ENCODE results near the gene ZC3H14.

DNA sequence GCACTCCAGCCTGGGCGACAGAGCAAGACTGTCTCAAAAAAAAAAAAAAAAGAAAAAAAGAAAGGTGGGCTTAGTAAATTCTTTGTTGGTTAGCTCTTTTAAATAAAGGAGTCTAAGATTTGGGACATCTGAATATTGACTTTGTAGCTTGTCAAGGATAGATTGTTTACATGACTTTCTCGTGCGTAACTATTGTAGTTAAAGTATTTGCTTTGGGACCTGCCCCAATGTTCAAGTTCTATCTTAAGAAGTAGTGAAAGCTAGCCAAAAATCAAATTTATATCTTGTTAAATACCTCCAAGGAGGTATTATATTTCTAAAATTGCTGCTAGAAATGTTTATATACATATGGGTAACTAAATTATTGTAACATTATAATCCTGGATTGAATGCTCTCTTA, 40.4 kb upstream of the ZC3H14 start:
- TF ChIP-seq, protein P1, sequence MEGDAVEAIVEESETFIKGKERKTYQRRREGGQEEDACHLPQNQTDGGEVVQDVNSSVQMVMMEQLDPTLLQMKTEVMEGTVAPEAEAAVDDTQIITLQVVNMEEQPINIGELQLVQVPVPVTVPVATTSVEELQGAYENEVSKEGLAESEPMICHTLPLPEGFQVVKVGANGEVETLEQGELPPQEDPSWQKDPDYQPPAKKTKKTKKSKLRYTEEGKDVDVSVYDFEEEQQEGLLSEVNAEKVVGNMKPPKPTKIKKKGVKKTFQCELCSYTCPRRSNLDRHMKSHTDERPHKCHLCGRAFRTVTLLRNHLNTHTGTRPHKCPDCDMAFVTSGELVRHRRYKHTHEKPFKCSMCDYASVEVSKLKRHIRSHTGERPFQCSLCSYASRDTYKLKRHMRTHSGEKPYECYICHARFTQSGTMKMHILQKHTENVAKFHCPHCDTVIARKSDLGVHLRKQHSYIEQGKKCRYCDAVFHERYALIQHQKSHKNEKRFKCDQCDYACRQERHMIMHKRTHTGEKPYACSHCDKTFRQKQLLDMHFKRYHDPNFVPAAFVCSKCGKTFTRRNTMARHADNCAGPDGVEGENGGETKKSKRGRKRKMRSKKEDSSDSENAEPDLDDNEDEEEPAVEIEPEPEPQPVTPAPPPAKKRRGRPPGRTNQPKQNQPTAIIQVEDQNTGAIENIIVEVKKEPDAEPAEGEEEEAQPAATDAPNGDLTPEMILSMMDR (IDR thresholded peaks at IDR 0.05) = no peak
- no peak for TF ChIP-seq POLR2A (IDR thresholded peaks at IDR 0.05)

Measured in Peyer's patch (tissue), 4 donors.